Panc1 (cell line): ENCODE data around the gene FTSJ3. TPM values are rescaled to one million over a fixed set of nuclear protein-coding genes. Genes with fewer than 3 reads are reported as not detected.

Experiments used
- ATAC-seq: fragments of 200-7000 bp; cut with Tn5 transposase; 2 replicates; pipeline ENCODE4 v1.9.1; 2020; ENCODE audit warnings: mild to moderate bottlenecking, moderate library complexity
- BruUV-seq: library from RNA; stranded (reverse); fragments of 400-500 nt; replicated peaks from 2 replicates; lab custom pipeline; 2021; lab: Mats Ljungman, UMichigan
- CTCF ChIA-PET: fragments of 300-600 bp; sonication (Branson Sonifier 250); formaldehyde crosslinking; loops from one replicate; lab custom pipeline; 2022; ENCODE audit warnings: antibody characterized with exemption; lab: Charles Lee
- POLR2A ChIA-PET: fragments of 300-600 bp; sonication (Branson Sonifier 250); formaldehyde crosslinking; loops from one replicate; lab custom pipeline; 2022; ENCODE audit warnings: antibody characterized with exemption; lab: Charles Lee
- DNase-seq: peaks from one replicate; pipeline ENCODE4 v3.0.0-alpha.2; 2010; ENCODE audit warnings: low read depth, low spot score
- H3K27ac ChIP-seq: 2 replicates; pipeline ENCODE4 v1.5.1; 2011; ENCODE audit warnings: mild to moderate bottlenecking, low read length, inconsistent platforms
- H3K27me3 ChIP-seq: fragments of 200-500 bp; sonication (Bioruptor generic); 2 replicates; pipeline ENCODE4 v1.6.0; 2014; ENCODE audit warnings: low read length, inconsistent platforms; ENCODE audit not compliant: control insufficient read depth, insufficient read depth
- H3K36me3 ChIP-seq: fragments of 200-500 bp; sonication (Bioruptor generic); 2 replicates; pipeline ENCODE4 v1.5.1; 2014; ENCODE audit warnings: inconsistent platforms, mild to moderate bottlenecking, low read length, moderate library complexity; ENCODE audit not compliant: control insufficient read depth, insufficient read depth
- H3K4me1 ChIP-seq: 2 replicates; pipeline ENCODE4 v1.5.1; 2011; ENCODE audit warnings: inconsistent platforms, mild to moderate bottlenecking, low read length, moderate library complexity; ENCODE audit not compliant: control insufficient read depth, insufficient read depth
- H3K4me3 ChIP-seq, 2 experiments: 2 replicates each; pipeline ENCODE4 v1.5.1; 2011 to 2012; ENCODE audit warnings: low read depth in 2 of 2, low read length in 2 of 2, mild to moderate bottlenecking in 2 of 2, inconsistent platforms in 1 of 2, moderate library complexity in 1 of 2
- H3K9me3 ChIP-seq: fragments of 200-500 bp; sonication (Bioruptor generic); 2 replicates; pipeline ENCODE4 v1.5.1; 2014; ENCODE audit warnings: low read depth, mild to moderate bottlenecking, inconsistent platforms, low read length, moderate library complexity; ENCODE audit not compliant: control insufficient read depth, insufficient read depth
- POLR2AphosphoS5 ChIP-seq: IDR thresholded peaks from 2 replicates; pipeline ENCODE4 v1.6.1; 2012; ENCODE audit warnings: mild to moderate bottlenecking, low read depth, low read length, moderate library complexity
- SIN3A ChIP-seq: IDR thresholded peaks from 2 replicates; pipeline ENCODE4 v1.6.1; 2012; ENCODE audit warnings: low read depth, mild to moderate bottlenecking, low read length, moderate library complexity, borderline replicate concordance; ENCODE audit not compliant: insufficient read depth
- TCF7L2 ChIP-seq: IDR thresholded peaks from 2 replicates; pipeline ENCODE4 v1.6.1; 2011; ENCODE audit warnings: mild to moderate bottlenecking, low read depth, low read length, inconsistent platforms
- in situ Hi-C: cut with HindIII; loops from 2 replicates; pipeline ENCODE4 v1.10.0; 2016; ENCODE audit warnings: low sequenced_read_pairs, low pct_unique_long_range_greater_than_20kb
- intact Hi-C: fragments of 100-400 bp; cut with micrococcal nuclease; formaldehyde crosslinking; loops from one replicate; pipeline ENCODE4 v1.10.0; 2022; ENCODE audit not compliant: unreplicated experiment
- total RNA-seq: library from RNA; stranded (reverse); gene quantifications from one replicate; pipeline ENCODE4 v1.2.1, GENCODE V29; 2021; ENCODE audit not compliant: unreplicated experiment
- TF ChIP-seq, protein P1 (sequence below), 2 experiments: IDR thresholded peaks; 2 replicates each; pipeline ENCODE4 v1.6.1; 2011 to 2012; ENCODE audit warnings: low read depth in 2 of 2, control low read depth in 1 of 2, low read length in 1 of 2, mild to moderate bottlenecking in 1 of 2, moderate library complexity in 1 of 2; ENCODE audit not compliant: insufficient read depth in 1 of 2
- TF ChIP-seq, protein P2 (sequence below): fragments of 450-650 bp; IDR thresholded peaks from 2 replicates; pipeline ENCODE4 v1.5.1; 2017; ENCODE audit warnings: mild to moderate bottlenecking

FTSJ3 gene
- total RNA-seq, 1 experiment from 2014 or later, result 41.3 TPM

DNA sequence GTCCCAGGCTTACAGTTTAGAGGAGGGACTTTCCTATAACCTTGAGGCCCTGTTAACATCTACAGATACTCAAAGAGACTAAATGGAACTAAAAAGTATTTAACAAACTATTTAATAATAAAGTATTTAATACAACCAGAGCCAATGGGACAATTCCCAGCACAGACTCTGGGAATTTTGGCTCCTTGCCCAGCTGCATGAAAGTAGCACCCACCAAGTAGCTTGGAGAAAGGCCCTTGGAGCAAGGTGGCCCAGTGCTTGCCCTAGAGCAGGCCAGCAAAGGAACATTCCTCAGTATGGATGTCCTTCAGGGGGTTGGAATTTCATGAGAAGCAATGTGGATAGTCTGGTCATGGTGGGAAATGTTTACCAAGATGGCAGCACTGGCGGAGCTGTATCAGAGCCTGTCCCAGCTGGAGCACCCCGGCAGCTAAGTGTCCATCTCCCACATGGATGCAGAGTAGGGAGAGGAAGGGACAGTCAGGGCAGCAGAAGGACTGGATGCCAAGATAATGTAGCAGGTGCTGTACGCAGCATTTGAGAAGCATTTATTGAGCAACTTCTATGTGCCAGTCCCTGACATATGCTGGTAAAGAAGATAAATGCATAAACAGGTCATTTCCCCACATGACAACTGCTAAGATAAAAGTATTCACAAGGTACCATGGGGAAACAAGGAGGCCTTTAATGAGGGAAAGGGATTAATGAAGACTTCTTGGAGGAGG is 20.2 kb upstream of the FTSJ3 start:
- DNase-seq, result no peak
- ATAC-seq, result no peak
- Histone ChIP-seq H3K36me3 (no peaks in the 10 kb centered on the region; the same call in 1 of the 2 replicates), H3K4me3 (no peak overlapping the region), H3K27ac (no peak overlapping the region), H3K9me3 (no peaks in the 10 kb centered on the region), H3K27me3 (no peaks in the 10 kb centered on the region), H3K4me1 (peaks cover 8% of the 10 kb centered on the region)
- ChIA-PET CTCF (no interaction called here), POLR2A (no interaction called here)
- no TSS peak for BruUV-seq
- in situ Hi-C loops, result no loop called here
- TF ChIP-seq, protein P1, sequence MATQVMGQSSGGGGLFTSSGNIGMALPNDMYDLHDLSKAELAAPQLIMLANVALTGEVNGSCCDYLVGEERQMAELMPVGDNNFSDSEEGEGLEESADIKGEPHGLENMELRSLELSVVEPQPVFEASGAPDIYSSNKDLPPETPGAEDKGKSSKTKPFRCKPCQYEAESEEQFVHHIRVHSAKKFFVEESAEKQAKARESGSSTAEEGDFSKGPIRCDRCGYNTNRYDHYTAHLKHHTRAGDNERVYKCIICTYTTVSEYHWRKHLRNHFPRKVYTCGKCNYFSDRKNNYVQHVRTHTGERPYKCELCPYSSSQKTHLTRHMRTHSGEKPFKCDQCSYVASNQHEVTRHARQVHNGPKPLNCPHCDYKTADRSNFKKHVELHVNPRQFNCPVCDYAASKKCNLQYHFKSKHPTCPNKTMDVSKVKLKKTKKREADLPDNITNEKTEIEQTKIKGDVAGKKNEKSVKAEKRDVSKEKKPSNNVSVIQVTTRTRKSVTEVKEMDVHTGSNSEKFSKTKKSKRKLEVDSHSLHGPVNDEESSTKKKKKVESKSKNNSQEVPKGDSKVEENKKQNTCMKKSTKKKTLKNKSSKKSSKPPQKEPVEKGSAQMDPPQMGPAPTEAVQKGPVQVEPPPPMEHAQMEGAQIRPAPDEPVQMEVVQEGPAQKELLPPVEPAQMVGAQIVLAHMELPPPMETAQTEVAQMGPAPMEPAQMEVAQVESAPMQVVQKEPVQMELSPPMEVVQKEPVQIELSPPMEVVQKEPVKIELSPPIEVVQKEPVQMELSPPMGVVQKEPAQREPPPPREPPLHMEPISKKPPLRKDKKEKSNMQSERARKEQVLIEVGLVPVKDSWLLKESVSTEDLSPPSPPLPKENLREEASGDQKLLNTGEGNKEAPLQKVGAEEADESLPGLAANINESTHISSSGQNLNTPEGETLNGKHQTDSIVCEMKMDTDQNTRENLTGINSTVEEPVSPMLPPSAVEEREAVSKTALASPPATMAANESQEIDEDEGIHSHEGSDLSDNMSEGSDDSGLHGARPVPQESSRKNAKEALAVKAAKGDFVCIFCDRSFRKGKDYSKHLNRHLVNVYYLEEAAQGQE (IDR thresholded peaks at IDR 0.05; ENCODE audit: insufficient read depth in 1 of 2, low read depth in 2 of 2, low read length in 1 of 2), result no peak
- intact Hi-C loops, result no loop called here

DNA sequence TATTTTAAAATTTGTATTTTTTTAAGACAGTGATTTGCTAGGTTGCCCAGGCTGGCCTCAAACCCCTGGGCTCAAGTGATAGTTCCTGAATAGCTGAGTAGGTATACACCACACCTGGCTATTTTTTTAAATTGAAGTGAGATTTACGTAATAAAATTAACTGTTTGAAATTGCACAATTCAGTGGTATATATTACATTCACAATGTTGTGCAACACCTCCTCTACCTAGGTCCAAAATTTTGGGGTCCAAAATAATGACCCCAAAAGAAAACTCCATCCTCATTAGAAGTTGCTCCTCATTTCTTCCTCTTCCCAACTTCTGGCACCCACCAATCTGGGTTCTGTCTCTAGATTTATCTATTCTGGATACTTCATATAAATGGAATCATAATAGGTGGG is 18.0 kb upstream of the FTSJ3 start:
- no TSS peak for BruUV-seq
- DNase-seq, result no peak
- H3K36me3 ChIP-seq, result peaks cover 6% of the 10 kb centered on the region; the same call in 1 of the 2 replicates
- H3K27me3 ChIP-seq, result no peaks in the 10 kb centered on the region
- no peak overlapping the region for H3K4me3 ChIP-seq
- intact Hi-C loops, result no loop called here
- peaks cover 16% of the 10 kb centered on the region for H3K4me1 ChIP-seq
- TF ChIP-seq SIN3A, result no peak
- TF ChIP-seq, protein P1 (IDR thresholded peaks at IDR 0.05; ENCODE audit: insufficient read depth in 1 of 2, low read depth in 2 of 2, low read length in 1 of 2), result no peak
- no peak for TF ChIP-seq POLR2AphosphoS5
- TF ChIP-seq, protein P2, sequence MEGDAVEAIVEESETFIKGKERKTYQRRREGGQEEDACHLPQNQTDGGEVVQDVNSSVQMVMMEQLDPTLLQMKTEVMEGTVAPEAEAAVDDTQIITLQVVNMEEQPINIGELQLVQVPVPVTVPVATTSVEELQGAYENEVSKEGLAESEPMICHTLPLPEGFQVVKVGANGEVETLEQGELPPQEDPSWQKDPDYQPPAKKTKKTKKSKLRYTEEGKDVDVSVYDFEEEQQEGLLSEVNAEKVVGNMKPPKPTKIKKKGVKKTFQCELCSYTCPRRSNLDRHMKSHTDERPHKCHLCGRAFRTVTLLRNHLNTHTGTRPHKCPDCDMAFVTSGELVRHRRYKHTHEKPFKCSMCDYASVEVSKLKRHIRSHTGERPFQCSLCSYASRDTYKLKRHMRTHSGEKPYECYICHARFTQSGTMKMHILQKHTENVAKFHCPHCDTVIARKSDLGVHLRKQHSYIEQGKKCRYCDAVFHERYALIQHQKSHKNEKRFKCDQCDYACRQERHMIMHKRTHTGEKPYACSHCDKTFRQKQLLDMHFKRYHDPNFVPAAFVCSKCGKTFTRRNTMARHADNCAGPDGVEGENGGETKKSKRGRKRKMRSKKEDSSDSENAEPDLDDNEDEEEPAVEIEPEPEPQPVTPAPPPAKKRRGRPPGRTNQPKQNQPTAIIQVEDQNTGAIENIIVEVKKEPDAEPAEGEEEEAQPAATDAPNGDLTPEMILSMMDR, result no peak
- no peak for TF ChIP-seq TCF7L2
- POLR2A ChIA-PET, result no interaction called here
- CTCF ChIA-PET, result no interaction called here
- no peak overlapping the region for H3K27ac ChIP-seq
- in situ Hi-C loops, result no loop called here
- H3K9me3 ChIP-seq, result no peaks in the 10 kb centered on the region
- ATAC-seq, result no peak
